ENCODE measurements around the gene ARHGEF11. TPM values are rescaled to one million over a fixed set of nuclear protein-coding genes. Genes with fewer than 3 reads are reported as not detected.

Gene ARHGEF11
- total and polyA plus RNA-seq, 8 donors, result 9.1 to 21.0 (median 12.3) TPM

DNA sequence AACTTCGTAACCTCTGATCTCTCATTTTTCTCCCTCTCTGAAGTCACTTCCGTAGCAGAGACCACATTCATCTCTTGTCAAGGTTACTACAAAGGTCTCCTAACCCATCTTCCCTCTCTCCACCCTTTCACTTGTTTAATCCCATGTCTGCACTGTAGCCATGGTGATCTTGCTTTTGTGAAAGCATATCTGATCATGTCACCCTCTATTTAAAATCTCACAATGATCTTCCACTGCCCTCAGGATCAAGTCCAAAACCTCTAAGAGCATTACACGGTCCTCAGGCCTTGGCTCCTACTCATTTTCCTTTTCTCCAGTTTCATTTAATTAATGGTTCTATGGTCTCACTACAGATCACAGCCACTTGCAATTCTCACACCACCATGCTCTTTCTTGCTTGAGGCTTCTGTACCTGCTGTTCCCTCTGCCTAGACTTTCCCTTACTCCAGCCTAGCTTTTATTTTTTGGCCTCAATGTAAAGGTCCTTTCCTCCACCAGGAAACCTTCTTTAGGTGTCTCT lies 12.1 kb downstream of the ARHGEF11 start:
- Histone ChIP-seq H3K27ac (no peak overlapping the region), H3K27me3 (no peaks in the 10 kb centered on the region), H3K4me3 (no peak overlapping the region), H3K9me3 (no peaks in the 10 kb centered on the region), H3K4me1 (no peaks in the 10 kb centered on the region), H3K36me3 (no peaks in the 10 kb centered on the region)
- no peak for ATAC-seq
- TF ChIP-seq, protein P1, sequence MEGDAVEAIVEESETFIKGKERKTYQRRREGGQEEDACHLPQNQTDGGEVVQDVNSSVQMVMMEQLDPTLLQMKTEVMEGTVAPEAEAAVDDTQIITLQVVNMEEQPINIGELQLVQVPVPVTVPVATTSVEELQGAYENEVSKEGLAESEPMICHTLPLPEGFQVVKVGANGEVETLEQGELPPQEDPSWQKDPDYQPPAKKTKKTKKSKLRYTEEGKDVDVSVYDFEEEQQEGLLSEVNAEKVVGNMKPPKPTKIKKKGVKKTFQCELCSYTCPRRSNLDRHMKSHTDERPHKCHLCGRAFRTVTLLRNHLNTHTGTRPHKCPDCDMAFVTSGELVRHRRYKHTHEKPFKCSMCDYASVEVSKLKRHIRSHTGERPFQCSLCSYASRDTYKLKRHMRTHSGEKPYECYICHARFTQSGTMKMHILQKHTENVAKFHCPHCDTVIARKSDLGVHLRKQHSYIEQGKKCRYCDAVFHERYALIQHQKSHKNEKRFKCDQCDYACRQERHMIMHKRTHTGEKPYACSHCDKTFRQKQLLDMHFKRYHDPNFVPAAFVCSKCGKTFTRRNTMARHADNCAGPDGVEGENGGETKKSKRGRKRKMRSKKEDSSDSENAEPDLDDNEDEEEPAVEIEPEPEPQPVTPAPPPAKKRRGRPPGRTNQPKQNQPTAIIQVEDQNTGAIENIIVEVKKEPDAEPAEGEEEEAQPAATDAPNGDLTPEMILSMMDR (IDR thresholded peaks at IDR 0.05), result no peak
- WGBS, 2 donors, result 81 to 86% methylated on average over 3 of the region's 3 CpGs
- intact Hi-C loops (cut with DNase I), result no loop called here
- FAIRE-seq, result no peak
- DNase-seq, result no peak

GRCh38 chr1:157032303-157032702 lies 13.2 kb downstream of the ARHGEF11 start:
- Histone ChIP-seq H3K36me3 (no peaks in the 10 kb centered on the region), H3K27ac (no peak overlapping the region), H3K4me3 (no peak overlapping the region), H3K4me1 (no peaks in the 10 kb centered on the region), H3K9me3 (no peaks in the 10 kb centered on the region), H3K27me3 (no peaks in the 10 kb centered on the region)
- intact Hi-C loops (cut with DNase I), result no loop called here
- no peak for ATAC-seq
- FAIRE-seq, result no peak
- TF ChIP-seq, protein P1 (IDR thresholded peaks at IDR 0.05), result no peak
- no peak for DNase-seq
- 67% methylated on average over 3 of the region's 3 CpGs for WGBS, 2 donors

DNA sequence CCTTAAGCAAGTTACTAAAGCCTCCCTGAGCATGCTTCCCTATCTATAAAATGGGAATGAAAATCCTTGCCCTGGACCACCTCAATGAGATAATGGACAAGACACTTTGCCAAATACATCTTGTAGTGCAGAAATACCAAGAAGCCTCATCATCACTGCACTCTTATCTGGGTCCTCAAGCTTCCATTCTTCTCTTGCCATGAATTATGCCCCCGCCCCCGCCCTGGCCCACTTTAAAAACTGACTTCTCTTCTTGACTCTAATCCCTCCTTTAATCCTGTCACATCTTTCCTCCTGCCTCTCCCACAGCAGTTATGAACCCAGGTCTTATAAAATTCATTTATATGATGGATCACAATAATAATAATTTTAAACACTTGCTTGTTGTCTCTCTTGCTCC lies 14.8 kb downstream of the ARHGEF11 start:
- Histone ChIP-seq H3K9me3 (no peaks in the 10 kb centered on the region), H3K27ac (no peak overlapping the region), H3K36me3 (no peaks in the 10 kb centered on the region), H3K4me3 (no peak overlapping the region), H3K4me1 (no peaks in the 10 kb centered on the region), H3K27me3 (no peaks in the 10 kb centered on the region)
- ATAC-seq (no peak), DNase-seq (no peak), FAIRE-seq (no peak)
- intact Hi-C loops (cut with DNase I), result no loop called here
- TF ChIP-seq, protein P1 (IDR thresholded peaks at IDR 0.05), result no peak
- WGBS, 2 donors, result 96 to 100% methylated on average over 2 of the region's 2 CpGs

- no peak for FAIRE-seq
- WGBS, 2 donors, result 91 to 94% methylated on average over 4 of the region's 4 CpGs
- Histone ChIP-seq H3K27me3 (no peaks in the 10 kb centered on the region), H3K4me3 (no peak overlapping the region), H3K27ac (no peak overlapping the region), H3K9me3 (no peaks in the 10 kb centered on the region), H3K36me3 (no peaks in the 10 kb centered on the region), H3K4me1 (no peaks in the 10 kb centered on the region)
- intact Hi-C loops (cut with DNase I), result no loop called here
- no peak for ATAC-seq
- TF ChIP-seq, protein P1 (IDR thresholded peaks at IDR 0.05), result no peak
- no peak for DNase-seq
Measured at GRCh38 chr1:157028674-157029073, 16.9 kb downstream of the ARHGEF11 start.

GRCh38 chr1:157025856-157026255 lies 19.7 kb downstream of the ARHGEF11 start:
- Histone ChIP-seq H3K27ac (no peak overlapping the region), H3K36me3 (no peaks in the 10 kb centered on the region), H3K4me1 (no peaks in the 10 kb centered on the region), H3K9me3 (no peaks in the 10 kb centered on the region), H3K4me3 (no peak overlapping the region), H3K27me3 (no peaks in the 10 kb centered on the region)
- FAIRE-seq, result no peak
- no peak for DNase-seq
- intact Hi-C loops (cut with DNase I), result no loop called here
- WGBS, 2 donors, result 83 to 84% methylated on average over 2 of the region's 2 CpGs
- peak in 2 of 4 donors; percentile 41 to 49 for ATAC-seq
- TF ChIP-seq, protein P1 (IDR thresholded peaks at IDR 0.05), result no peak

Measured in pancreas (tissue), 10 donors.